GM12878 (cell line): ENCODE data around the gene TAF9B. TPM values are rescaled to one million over a fixed set of nuclear protein-coding genes. Genes with fewer than 3 reads are reported as not detected.

ENCODE experiments used
- ATAC-seq: fragments of 200-7000 bp; cut with Tn5 transposase; 3 replicates; pipeline ENCODE4 v1.9.1; 2020; ENCODE audit warnings: mild to moderate bottlenecking, moderate library complexity
- BruUV-seq: library from RNA; stranded (reverse); fragments of 400-500 nt; replicated peaks from 2 replicates; lab custom pipeline; 2021; lab: Mats Ljungman, UMichigan
- CTCF ChIA-PET: fragments of 300-600 bp; sonication (Branson Sonifier 250); formaldehyde crosslinking; extraction: SDS; loops from one replicate; lab custom pipeline; 2021; ENCODE audit warnings: inconsistent platforms; lab: Yijun Ruan, JAX
- POLR2A ChIA-PET: fragments of 350-600 bp; formaldehyde crosslinking; extraction: SDS; loops from one replicate; lab custom pipeline; 2021; ENCODE audit warnings: inconsistent platforms; lab: Charles Lee
- RAD21 ChIA-PET: fragments of 300-600 bp; sonication (Branson Sonifier 250); formaldehyde crosslinking; loops from one replicate; lab custom pipeline; 2023; ENCODE audit warnings: antibody characterized with exemption; ENCODE audit not compliant: unreplicated experiment; lab: Charles Lee
- SMC1A ChIA-PET: fragments of 300-600 bp; sonication (Branson Sonifier 250); formaldehyde crosslinking; loops from one replicate; lab custom pipeline; 2023; ENCODE audit not compliant: unreplicated experiment, uncharacterized antibody; lab: Charles Lee
- DNase-seq: peaks from one replicate; pipeline ENCODE4 v3.0.0-alpha.2; 2011; ENCODE audit warnings: low read depth, low spot score
- FAIRE-seq: peaks from 3 replicates; lab custom pipeline; 2011; peaks lifted over from hg19 to GRCh38; lab: Jason Lieb, UNC
- H2AFZ ChIP-seq: 2 replicates; pipeline ENCODE4 v1.6.0; 2011; ENCODE audit warnings: low read depth, low read length, control low read depth; ENCODE audit not compliant: control insufficient read depth
- H3K27ac ChIP-seq: 2 replicates; pipeline ENCODE4 v1.5.1; 2011; ENCODE audit warnings: control low read depth; ENCODE audit not compliant: control insufficient read depth, insufficient read depth
- H3K27me3 ChIP-seq, 2 experiments: replicated peaks in 1 of 2; 2 replicates each; pipeline versions ENCODE4 v1.6.0 to v1.6.1; 2011; ENCODE audit warnings: low read length in 1 of 2; ENCODE audit not compliant: control insufficient read depth in 2 of 2, insufficient read depth in 2 of 2
- H3K36me3 ChIP-seq, 2 experiments: 2 replicates each; pipeline ENCODE4 v1.5.1; 2011; ENCODE audit warnings: low read length in 1 of 2; ENCODE audit not compliant: control insufficient read depth in 2 of 2, insufficient read depth in 2 of 2
- H3K4me1 ChIP-seq: 2 replicates; pipeline ENCODE4 v1.6.1; 2011; ENCODE audit warnings: mild to moderate bottlenecking, low read length, moderate library complexity, mixed read lengths; ENCODE audit not compliant: control insufficient read depth, insufficient read depth
- H3K4me2 ChIP-seq: 2 replicates; pipeline ENCODE4 v1.6.0; 2011; ENCODE audit warnings: control low read depth; ENCODE audit not compliant: control insufficient read depth, insufficient read depth
- H3K4me3 ChIP-seq: fragments of 200-600 bp; sonication (generic); 2 replicates; pipeline ENCODE4 v1.5.1; 2016
- H3K79me2 ChIP-seq: 2 replicates; pipeline ENCODE4 v1.6.0; 2011; ENCODE audit warnings: low read length; ENCODE audit not compliant: control insufficient read depth, insufficient read depth
- H3K9ac ChIP-seq: 2 replicates; pipeline ENCODE4 v1.8.0; 2011; ENCODE audit warnings: low read length, control low read depth, mixed read lengths; ENCODE audit not compliant: control insufficient read depth, insufficient read depth
- H3K9me3 ChIP-seq: replicated peaks from 3 replicates; pipeline ENCODE4 v1.5.1; 2011; ENCODE audit warnings: mild to moderate bottlenecking, low read length; ENCODE audit not compliant: control insufficient read depth, insufficient read depth
- H4K20me1 ChIP-seq: 2 replicates; pipeline ENCODE4 v1.6.0; 2011; ENCODE audit not compliant: control insufficient read depth, insufficient read depth
- ESRRA ChIP-seq: IDR thresholded peaks from 2 replicates; pipeline ENCODE4 v1.6.1; 2012; ENCODE audit warnings: mild to moderate bottlenecking, low read length, improper control_type of control experiment
- IKZF2 ChIP-seq, 2 experiments: fragments of 450-650 bp; IDR thresholded peaks; 2 replicates each; pipeline ENCODE4 v1.6.1; 2017; ENCODE audit warnings: mild to moderate bottlenecking in 2 of 2, moderate library complexity in 2 of 2
- MXI1 ChIP-seq: fragments of 150-350 bp; IDR thresholded peaks from 2 replicates; pipeline ENCODE4 v1.6.1; 2011; ENCODE audit warnings: low read depth, mild to moderate bottlenecking, inconsistent platforms, low read length, improper control_type of control experiment
- TBL1XR1 ChIP-seq: IDR thresholded peaks from 2 replicates; pipeline ENCODE4 v1.6.1; 2012; ENCODE audit warnings: low read depth, low read length, improper control_type of control experiment
- WGBS: methylation state at CpG from one replicate; pipeline ENCODE4 v1.1.6; 2016; ENCODE audit warnings: low lambda C conversion rate; ENCODE audit not compliant: insufficient replicate concordance, insufficient coverage; ENCODE audit errors: missing lambda C conversion rate; 5-methylcytosine and 5-hydroxymethylcytosine counted together
- in situ Hi-C: fragments of 300-500 bp; cut with MboI; formaldehyde crosslinking; loops from 9 replicates; pipeline ENCODE4 v1.14.3; 2018; ENCODE audit warnings: mixed read lengths
- intact Hi-C: fragments of 100-400 bp; cut with micrococcal nuclease; formaldehyde crosslinking; loops from one replicate; pipeline ENCODE4 v1.14.2; 2022; ENCODE audit not compliant: unreplicated experiment
- polyA plus RNA-seq, 11 experiments: library from polyadenylated mRNA; depleted of rRNA in 4 of 11; unstranded in 6 of 11; stranded (reverse) in 5 of 11; fragments of >200 nt; fragmentation: Nextera tagmentation in 4 of 11; fragmentation: Illumina TruSeq in 1 of 11; extraction: Ambion mirVana in 4 of 11; extraction: Trizol in 1 of 11; gene quantifications; 1 replicate in 1 of 11; 2 replicates in 10 of 11; pipeline versions ENCODE4 v1.2.1 to v1.2.3, GENCODE V29; 2011 to 2016; ENCODE audit warnings: inconsistent platforms in 2 of 11, missing spikeins in 2 of 11, low read depth in 1 of 11
- total RNA-seq, 4 experiments: library from RNA; depleted of rRNA in 3 of 4; stranded (reverse); fragments of >200 nt in 3 of 4; fragmentation: Illumina TruSeq in 1 of 4; extraction: Trizol in 1 of 4; gene quantifications; 2 replicates each; pipeline versions ENCODE4 v1.2.1 to v1.2.3, GENCODE V29; 2013 to 2021
- TF ChIP-seq, protein P1 (sequence below): fragments of 450-650 bp; IDR thresholded peaks from 2 replicates; pipeline ENCODE4 v1.6.1; 2016; ENCODE audit warnings: mild to moderate bottlenecking, moderate library complexity, borderline replicate concordance
- TF ChIP-seq, protein P2 (sequence below): fragments of 450-650 bp; IDR thresholded peaks from 2 replicates; pipeline ENCODE4 v1.6.1; 2016; ENCODE audit warnings: mild to moderate bottlenecking

Gene TAF9B
- total and polyA plus RNA-seq, 10 of the 15 experiments (the other 5 are each of a cell fraction or from before 2014, with no cell fraction given), result 14.9 to 42.5 (median 22.3) TPM

DNA sequence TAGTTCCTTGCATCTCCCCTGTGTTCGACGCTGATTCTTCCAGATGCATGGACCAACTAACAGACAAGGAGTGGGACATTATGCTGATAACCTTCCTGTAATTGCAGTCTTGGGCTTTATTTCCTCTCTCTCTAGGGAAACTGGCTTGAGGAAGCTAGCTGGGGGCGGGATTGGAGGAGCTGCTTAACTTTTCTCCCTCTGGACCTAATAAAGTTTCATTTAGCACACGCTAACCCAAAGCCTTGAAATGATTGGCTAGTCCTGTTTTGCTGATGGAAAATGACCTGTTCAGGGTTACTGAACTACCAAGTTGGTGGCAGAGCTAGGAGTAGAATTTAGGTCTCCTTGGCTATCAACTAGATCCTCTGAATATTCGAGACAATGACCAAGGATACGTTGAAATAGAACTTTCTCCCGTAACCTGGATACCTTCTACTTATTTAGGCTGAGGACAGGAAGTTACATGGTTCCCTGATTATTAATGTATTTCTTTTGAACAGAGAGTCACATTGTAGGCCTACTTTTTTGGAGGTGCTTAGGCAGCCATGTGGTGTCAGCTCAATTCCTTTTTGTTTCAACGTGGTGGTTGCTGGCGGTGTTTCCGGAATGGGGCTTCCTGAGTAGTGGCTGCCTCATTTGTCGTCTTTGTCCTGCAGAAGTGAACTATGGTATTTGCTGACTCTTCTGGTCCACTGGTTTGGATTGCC is 33.4 kb downstream of the TAF9B start:
- BruUV-seq, result no TSS peak
- Histone ChIP-seq H3K27ac (peak overlapping the region; percentile 86; the same call in 1 of the 2 replicates), H3K36me3 (peaks cover 0 to 2% of the 10 kb centered on the region in 2 experiments; a peak in 2 of 4 replicates), H3K4me1 (peaks cover 3% of the 10 kb centered on the region; the same call in 1 of the 2 replicates), H3K4me3 (peak overlapping the region; percentile 82), H2AFZ (no peak overlapping the region), H3K27me3 (no peaks in the 10 kb centered on the region), H3K9me3 (peaks cover 4% of the 10 kb centered on the region; the same call in 2 of the 3 replicates), H3K9ac (peak overlapping the region; percentile 95), H3K79me2 (peaks cover 69% of the 10 kb centered on the region), H3K4me2 (peak overlapping the region; percentile 44; the same call in 1 of the 2 replicates), H4K20me1 (no peaks in the 10 kb centered on the region)
- ChIA-PET POLR2A (interaction anchor here (0.7 to 1.7 kb wide), 3 partner anchors 24 to 193 kb away, joined by 3 to 4 read pairs (median 3); no protein-coding TSS in a partner anchor), SMC1A (interaction anchor here (1.1 to 1.2 kb wide), 2 partner anchors 11 to 25 kb away, joined by 3 read pairs; no protein-coding TSS in a partner anchor), CTCF (interaction anchor here (0.9 to 2.1 kb wide), 3 partner anchors 8 to 24 kb away, joined by 4 to 5 read pairs (median 5); no protein-coding TSS in a partner anchor), RAD21 (interaction anchor here (0.9 to 1.0 kb wide), 2 partner anchors 13 to 196 kb away, joined by 3 to 4 read pairs; partner anchors contain the start of gene ATP7A)
- FAIRE-seq (no peak), ATAC-seq (no peak), DNase-seq (no peak)
- 24% methylated on average over 11 of the region's 11 CpGs for WGBS
- peak; percentile 71 for TF ChIP-seq MXI1
- TF ChIP-seq, protein P1, sequence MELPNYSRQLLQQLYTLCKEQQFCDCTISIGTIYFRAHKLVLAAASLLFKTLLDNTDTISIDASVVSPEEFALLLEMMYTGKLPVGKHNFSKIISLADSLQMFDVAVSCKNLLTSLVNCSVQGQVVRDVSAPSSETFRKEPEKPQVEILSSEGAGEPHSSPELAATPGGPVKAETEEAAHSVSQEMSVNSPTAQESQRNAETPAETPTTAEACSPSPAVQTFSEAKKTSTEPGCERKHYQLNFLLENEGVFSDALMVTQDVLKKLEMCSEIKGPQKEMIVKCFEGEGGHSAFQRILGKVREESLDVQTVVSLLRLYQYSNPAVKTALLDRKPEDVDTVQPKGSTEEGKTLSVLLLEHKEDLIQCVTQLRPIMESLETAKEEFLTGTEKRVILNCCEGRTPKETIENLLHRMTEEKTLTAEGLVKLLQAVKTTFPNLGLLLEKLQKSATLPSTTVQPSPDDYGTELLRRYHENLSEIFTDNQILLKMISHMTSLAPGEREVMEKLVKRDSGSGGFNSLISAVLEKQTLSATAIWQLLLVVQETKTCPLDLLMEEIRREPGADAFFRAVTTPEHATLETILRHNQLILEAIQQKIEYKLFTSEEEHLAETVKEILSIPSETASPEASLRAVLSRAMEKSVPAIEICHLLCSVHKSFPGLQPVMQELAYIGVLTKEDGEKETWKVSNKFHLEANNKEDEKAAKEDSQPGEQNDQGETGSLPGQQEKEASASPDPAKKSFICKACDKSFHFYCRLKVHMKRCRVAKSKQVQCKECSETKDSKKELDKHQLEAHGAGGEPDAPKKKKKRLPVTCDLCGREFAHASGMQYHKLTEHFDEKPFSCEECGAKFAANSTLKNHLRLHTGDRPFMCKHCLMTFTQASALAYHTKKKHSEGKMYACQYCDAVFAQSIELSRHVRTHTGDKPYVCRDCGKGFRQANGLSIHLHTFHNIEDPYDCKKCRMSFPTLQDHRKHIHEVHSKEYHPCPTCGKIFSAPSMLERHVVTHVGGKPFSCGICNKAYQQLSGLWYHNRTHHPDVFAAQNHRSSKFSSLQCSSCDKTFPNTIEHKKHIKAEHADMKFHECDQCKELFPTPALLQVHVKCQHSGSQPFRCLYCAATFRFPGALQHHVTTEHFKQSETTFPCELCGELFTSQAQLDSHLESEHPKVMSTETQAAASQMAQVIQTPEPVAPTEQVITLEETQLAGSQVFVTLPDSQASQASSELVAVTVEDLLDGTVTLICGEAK, result peak; percentile 69
- TF ChIP-seq, protein P2, sequence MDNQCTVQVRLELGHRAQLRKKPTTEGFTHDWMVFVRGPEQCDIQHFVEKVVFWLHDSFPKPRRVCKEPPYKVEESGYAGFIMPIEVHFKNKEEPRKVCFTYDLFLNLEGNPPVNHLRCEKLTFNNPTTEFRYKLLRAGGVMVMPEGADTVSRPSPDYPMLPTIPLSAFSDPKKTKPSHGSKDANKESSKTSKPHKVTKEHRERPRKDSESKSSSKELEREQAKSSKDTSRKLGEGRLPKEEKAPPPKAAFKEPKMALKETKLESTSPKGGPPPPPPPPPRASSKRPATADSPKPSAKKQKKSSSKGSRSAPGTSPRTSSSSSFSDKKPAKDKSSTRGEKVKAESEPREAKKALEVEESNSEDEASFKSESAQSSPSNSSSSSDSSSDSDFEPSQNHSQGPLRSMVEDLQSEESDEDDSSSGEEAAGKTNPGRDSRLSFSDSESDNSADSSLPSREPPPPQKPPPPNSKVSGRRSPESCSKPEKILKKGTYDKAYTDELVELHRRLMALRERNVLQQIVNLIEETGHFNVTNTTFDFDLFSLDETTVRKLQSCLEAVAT, result 0 out of 2 replicates have a peak, but pooled peaks have one; percentile 65
- TF ChIP-seq IKZF2 (IDR thresholded peaks at IDR 0.05), result no peak
- TF ChIP-seq ESRRA, result no peak
- TF ChIP-seq TBL1XR1, result no peak
- in situ Hi-C loops (no loop called here), intact Hi-C loops (loop anchor here (2.0 to 10.0 kb wide), 2 partner anchors 219 to 843 kb away; partner anchors contain the start of gene CYSLTR1)
